CD4-positive, alpha-beta T cell (primary cell): ENCODE data around the gene PTPN23. TPM values are rescaled to one million over a fixed set of nuclear protein-coding genes. Genes with fewer than 3 reads are reported as not detected.

Experiments
- ATAC-seq: fragments of 200-7000 bp; cut with Tn5 transposase; one replicate; pipeline ENCODE4 v1.10.0; 2022; ENCODE audit warnings: mild to moderate bottlenecking; ENCODE audit not compliant: poor library complexity
- CTCF ChIA-PET: fragments of 350-600 bp; sonication (Branson Sonifier 250); formaldehyde crosslinking; loops from one replicate; lab custom pipeline; 2021; ENCODE audit warnings: antibody characterized with exemption, inconsistent platforms; lab: Charles Lee
- POLR2A ChIA-PET: fragments of 350-600 bp; sonication (Branson Sonifier 250); formaldehyde crosslinking; loops from one replicate; lab custom pipeline; 2021; ENCODE audit warnings: antibody characterized with exemption, inconsistent platforms; lab: Charles Lee
- DNase-seq, 14 experiments: peaks; one replicate each; pipeline ENCODE4 v3.0.0-alpha.2; 2013 to 2020; ENCODE audit warnings: mixed read lengths in 2 of 14
- H3K27ac ChIP-seq, 2 donors: one replicate each; pipeline versions ENCODE4 v1.5.1 to v1.7.0; 2013; ENCODE audit warnings: low read length in 2 of 2, low read depth in 1 of 2, mild to moderate bottlenecking in 1 of 2
- H3K27me3 ChIP-seq, 2 experiments: 1 replicate in 1 of 2; 2 replicates in 1 of 2; pipeline versions ENCODE4 v1.6.1 to v1.7.0; 2013; ENCODE audit warnings: low read length in 2 of 2, control low read depth in 1 of 2, mild to moderate bottlenecking in 1 of 2, moderate library complexity in 1 of 2; ENCODE audit not compliant: insufficient read depth in 2 of 2, control insufficient read depth in 1 of 2
- H3K36me3 ChIP-seq: one replicate; pipeline ENCODE4 v1.6.1; 2013; ENCODE audit warnings: low read length, control low read depth; ENCODE audit not compliant: insufficient read depth
- H3K4me1 ChIP-seq: one replicate; pipeline ENCODE4 v1.6.1; 2013; ENCODE audit warnings: low read length, control low read depth; ENCODE audit not compliant: insufficient read depth
- H3K4me3 ChIP-seq: one replicate; pipeline ENCODE4 v1.5.1; 2013; ENCODE audit warnings: mild to moderate bottlenecking, low read length, moderate library complexity
- H3K9me3 ChIP-seq, 2 experiments: 1 replicate in 1 of 2; 2 replicates in 1 of 2; pipeline versions ENCODE4 v1.6.1 to v1.7.0; 2013; ENCODE audit warnings: low read length in 2 of 2, mild to moderate bottlenecking in 2 of 2, control low read depth in 1 of 2, moderate library complexity in 1 of 2; ENCODE audit not compliant: control insufficient read depth in 1 of 2, insufficient read depth in 1 of 2
- H3K27ac Mint-ChIP-seq: one replicate; pipeline ENCODE4 v1.8.0; 2020; ENCODE audit warnings: mixed read lengths
- H3K27me3 Mint-ChIP-seq: one replicate; pipeline ENCODE4 v1.8.0; 2021; ENCODE audit warnings: mixed read lengths
- H3K36me3 Mint-ChIP-seq: one replicate; pipeline ENCODE4 v1.8.0; 2021; ENCODE audit warnings: low read depth, mixed read lengths
- H3K4me1 Mint-ChIP-seq: one replicate; pipeline ENCODE4 v1.8.0; 2021; ENCODE audit warnings: low read depth, mixed read lengths
- H3K4me3 Mint-ChIP-seq: one replicate; pipeline ENCODE4 v1.8.0; 2020; ENCODE audit warnings: mild to moderate bottlenecking, mixed read lengths
- H3K9me3 Mint-ChIP-seq: one replicate; pipeline ENCODE4 v1.8.0; 2020; ENCODE audit warnings: mixed read lengths
- CTCF ChIP-seq: fragments of 200-600 bp; IDR thresholded peaks from one replicate; pipeline ENCODE4 v1.8.0; 2022; ENCODE audit warnings: antibody characterized with exemption, mild to moderate bottlenecking
- intact Hi-C, 2 experiments: fragments of 100-400 bp; cut with DNase I in 1 of 2; cut with micrococcal nuclease in 1 of 2; formaldehyde crosslinking; loops; one replicate each; pipeline versions ENCODE4 v1.15.1 to v1.9.0; 2023 to 2025; cut with DNase I, micrococcal nuclease
- polyA plus RNA-seq, 2 donors: library from polyadenylated mRNA; unstranded; fragments of 120-200 nt; gene quantifications; one replicate each; pipeline ENCODE4 v1.2.1, GENCODE V29; 2013
- total RNA-seq, 174 experiments: library from RNA in 2 of 174; stranded (reverse) in 2 of 174; gene quantifications; one replicate each; pipeline ENCODE4 v1.2.3 and lab custom pipeline; 2021 to 2026

PTPN23 gene
- total RNA-seq, result 10 to 100 TPM; 27.3 to 35.7 TPM
- polyA plus RNA-seq (2013, experiment 1 of 2), result 14.9 TPM
- polyA plus RNA-seq (2013, experiment 2 of 2), result 20.8 TPM
- total RNA-seq (lab: John Stamatoyannopoulos, UW), result 11.0 to 133 (median 26.1) reads per million in 172 experiments

- H3K27me3 Mint-ChIP-seq, result no peaks in the 10 kb centered on the region
- H3K36me3 Mint-ChIP-seq, result peaks cover 22% of the 10 kb centered on the region
- peaks cover 5% of the 10 kb centered on the region for H3K36me3 ChIP-seq
- H3K9me3 ChIP-seq, result no peaks in the 10 kb centered on the region
- no peak for TF ChIP-seq CTCF
- peak; percentile 84 for ATAC-seq
- peak; percentile 97 to 99 (median 99) for DNase-seq
- peak within 1 kb of the TSS; percentile 91 for H3K27ac Mint-ChIP-seq
- H3K4me3 Mint-ChIP-seq, result peak within 1 kb of the TSS; percentile 95
- H3K4me3 ChIP-seq, result peak within 1 kb of the TSS; percentile 97
- peaks cover 28% of the 10 kb centered on the region for H3K4me1 ChIP-seq
- ChIA-PET POLR2A (interaction anchor here (0.7 to 1.6 kb wide), 13 partner anchors 10 to 444 kb away, joined by 3 to 22 read pairs (median 4); partner anchors contain the start of genes ELP6, SCAP, SETD2 and SMARCC1), CTCF (interaction anchor here (1.0 to 2.9 kb wide), 4 partner anchors 41 to 322 kb away, joined by 4 to 20 read pairs (median 8); partner anchors contain the start of genes SCAP and SETD2)
- peak within 1 kb of the TSS; percentile 85 to 97 for H3K27ac ChIP-seq
- H3K9me3 Mint-ChIP-seq, result no peaks in the 10 kb centered on the region
- H3K4me1 Mint-ChIP-seq, result peaks cover 41% of the 10 kb centered on the region
- no peaks in the 10 kb centered on the region for H3K27me3 ChIP-seq
- intact Hi-C loops, result loop anchor here (2.0 to 10.0 kb wide), 6 partner anchors 96 to 424 kb away; partner anchors contain the start of genes KIF9 (in 2 of the 2), KLHL18 (in 2 of the 2), DHX30 (in 1 of the 2) and ELP6 (in 1 of the 2)
Measured at GRCh38 chr3:47380601-47381316, at the start of gene PTPN23. TSS of gene PTPN23 (plus strand) at chr3:47381021. CDS start at chr3:47381097, 76 bp downstream.

DNA sequence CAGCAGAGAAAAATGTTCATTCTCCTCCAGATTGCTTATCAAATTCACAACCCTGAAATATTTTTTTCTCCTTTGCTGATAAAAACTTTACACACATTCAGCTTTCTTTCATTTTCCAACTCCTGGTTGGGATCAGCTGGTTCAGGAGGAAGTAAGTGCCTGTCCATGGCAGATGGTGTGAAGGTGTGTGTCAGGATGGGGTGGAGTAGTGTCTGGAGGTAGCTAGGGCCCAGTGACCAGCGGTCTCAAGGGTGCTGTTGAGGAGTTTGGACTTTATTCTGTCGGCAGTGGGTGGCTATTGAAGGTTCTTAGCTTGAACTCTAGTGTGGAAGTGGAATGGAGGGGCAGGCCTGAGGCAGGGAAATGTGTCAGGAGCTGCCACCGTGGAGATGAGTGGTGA, 46.9 kb upstream of the PTPN23 start:
- no peak overlapping the region for H3K27ac ChIP-seq
- H3K27me3 ChIP-seq, result no peaks in the 10 kb centered on the region
- TF ChIP-seq CTCF, result no peak
- ATAC-seq (no peak), DNase-seq (no peak)
- ChIA-PET CTCF (no interaction called here), POLR2A (no interaction called here)
- no peak overlapping the region for H3K27ac Mint-ChIP-seq
- peaks cover 85% of the 10 kb centered on the region for H3K36me3 ChIP-seq
- H3K27me3 Mint-ChIP-seq, result no peaks in the 10 kb centered on the region
- H3K36me3 Mint-ChIP-seq, result peaks cover 91% of the 10 kb centered on the region
- no peaks in the 10 kb centered on the region for H3K9me3 Mint-ChIP-seq
- no peaks in the 10 kb centered on the region for H3K9me3 ChIP-seq
- intact Hi-C loops, result no loop called here
- no peak overlapping the region for H3K4me3 ChIP-seq
- H3K4me1 Mint-ChIP-seq, result no peaks in the 10 kb centered on the region
- H3K4me3 Mint-ChIP-seq, result no peak overlapping the region
- H3K4me1 ChIP-seq, result no peaks in the 10 kb centered on the region

DNA sequence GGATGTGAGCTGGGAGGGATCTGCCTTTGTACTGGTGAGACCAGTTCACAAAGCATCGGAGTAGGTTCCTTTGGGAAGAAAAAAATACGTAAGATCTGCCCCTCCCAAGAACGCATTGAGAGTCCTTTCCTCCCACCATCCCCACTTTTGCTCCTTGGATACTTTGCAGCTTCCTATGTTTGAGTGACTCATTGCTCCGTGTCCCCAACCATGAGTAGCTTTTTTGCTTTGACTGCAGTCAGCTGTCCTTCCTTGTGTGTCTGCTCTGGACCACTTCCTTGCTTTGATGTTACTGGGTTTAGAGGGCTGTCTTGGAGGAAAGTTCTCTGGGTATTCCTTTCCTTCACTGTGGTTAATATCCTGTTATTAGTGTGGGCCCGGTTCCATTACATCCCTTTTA, 43.2 kb upstream of the PTPN23 start:
- H3K27ac ChIP-seq, result no peak overlapping the region
- H3K27ac Mint-ChIP-seq, result no peak overlapping the region
- ChIA-PET CTCF (no interaction called here), POLR2A (no interaction called here)
- ATAC-seq, result no peak
- no peaks in the 10 kb centered on the region for H3K27me3 Mint-ChIP-seq
- H3K9me3 ChIP-seq, result no peaks in the 10 kb centered on the region
- no peak for TF ChIP-seq CTCF
- intact Hi-C loops, result no loop called here
- H3K4me1 Mint-ChIP-seq, result no peaks in the 10 kb centered on the region
- DNase-seq, result no peak
- H3K4me3 Mint-ChIP-seq, result no peak overlapping the region
- H3K9me3 Mint-ChIP-seq, result no peaks in the 10 kb centered on the region
- no peaks in the 10 kb centered on the region for H3K4me1 ChIP-seq
- H3K27me3 ChIP-seq, result no peaks in the 10 kb centered on the region
- peaks cover 92% of the 10 kb centered on the region for H3K36me3 Mint-ChIP-seq
- H3K36me3 ChIP-seq, result peaks cover 73% of the 10 kb centered on the region
- no peak overlapping the region for H3K4me3 ChIP-seq
